OCI-LY7 (cell line): Measurements from ENCODE around the gene MNT.

Experiments used
- CTCF ChIP-seq: fragments of 200-600 bp; sonication (generic); conservative IDR thresholded peaks from 2 replicates; pipeline ENCODE4 v1.5.1; 2014; ENCODE audit warnings: mild to moderate bottlenecking, antibody characterized with exemption, low read length, moderate library complexity, mixed read lengths
- EZH2phosphoT487 ChIP-seq: fragments of 200-600 bp; sonication (generic); IDR thresholded peaks from 2 replicates; pipeline ENCODE4 v1.6.1; 2018; ENCODE audit warnings: low read depth, borderline replicate concordance, mild to moderate bottlenecking, mixed run types, antibody characterized with exemption, low read length, moderate library complexity, mixed read lengths

- TF ChIP-seq CTCF (no peak), EZH2phosphoT487 (no peak)
Observed at GRCh38 chr17:2392252-2393173, 8.3 kb downstream of the MNT start.
